OCI-LY1 (cell line): Measurements from ENCODE around the gene ACOX1.

Source experiments
- H2AFZ ChIP-seq: fragments of 200-600 bp; sonication (generic), shearing (Covaris generic); 2 replicates; pipeline ENCODE4 v1.6.0; 2014; ENCODE audit warnings: antibody characterized with exemption, mild to moderate bottlenecking, low read length
- H3F3A ChIP-seq: fragments of 200-600 bp; sonication (generic), shearing (Covaris generic); 2 replicates; pipeline ENCODE4 v1.6.0; 2014; ENCODE audit warnings: mild to moderate bottlenecking, antibody characterized with exemption, low read length, moderate library complexity; ENCODE audit not compliant: insufficient read depth
- H3K27ac ChIP-seq: fragments of 200-600 bp; sonication (generic); 2 replicates; pipeline ENCODE4 v1.5.1; 2014; ENCODE audit warnings: low read length, mixed run types, mild to moderate bottlenecking, low read depth; ENCODE audit not compliant: poor library complexity, severe bottlenecking
- H3K27me3 ChIP-seq: fragments of 200-600 bp; sonication (generic); 2 replicates; pipeline ENCODE4 v1.6.0; 2014; ENCODE audit warnings: antibody characterized with exemption, mild to moderate bottlenecking, low read length, moderate library complexity; ENCODE audit not compliant: insufficient read depth
- H3K36me3 ChIP-seq: fragments of 200-600 bp; sonication (generic); 2 replicates; pipeline ENCODE4 v1.6.1; 2014; ENCODE audit warnings: mild to moderate bottlenecking, antibody characterized with exemption, low read length, moderate library complexity, mixed read lengths; ENCODE audit not compliant: insufficient read depth
- H3K4me1 ChIP-seq: fragments of 200-600 bp; sonication (generic); 2 replicates; pipeline ENCODE4 v1.5.1; 2014; ENCODE audit warnings: mild to moderate bottlenecking, low read length, moderate library complexity; ENCODE audit not compliant: insufficient read depth, severe bottlenecking
- H3K4me2 ChIP-seq: fragments of 200-600 bp; sonication (generic), shearing (Covaris generic); 2 replicates; pipeline ENCODE4 v1.6.1; 2014; ENCODE audit warnings: low read length
- H3K4me3 ChIP-seq: fragments of 200-600 bp; sonication (generic); 2 replicates; pipeline ENCODE4 v1.5.1; 2014; ENCODE audit warnings: low read length, low read depth, mild to moderate bottlenecking, mixed read lengths; ENCODE audit not compliant: poor library complexity, severe bottlenecking
- H3K79me2 ChIP-seq: fragments of 200-600 bp; shearing (Covaris generic); 2 replicates; pipeline ENCODE4 v1.6.1; 2016; ENCODE audit warnings: mixed run types, low read length, mixed read lengths; ENCODE audit not compliant: insufficient read depth
- H3K9ac ChIP-seq: fragments of 200-600 bp; sonication (generic), shearing (Covaris generic); 2 replicates; pipeline ENCODE4 v1.6.1; 2014; ENCODE audit warnings: mild to moderate bottlenecking, low read length, mixed read lengths
- H3K9me2 ChIP-seq: fragments of 200-600 bp; sonication (generic), shearing (Covaris generic); 2 replicates; pipeline ENCODE4 v1.6.1; 2014; ENCODE audit warnings: low read depth, mild to moderate bottlenecking, low read length, mixed read lengths
- H3K9me3 ChIP-seq: fragments of 200-600 bp; shearing (Covaris generic); 2 replicates; pipeline ENCODE4 v1.6.1; 2014; ENCODE audit warnings: low read length, mixed read lengths
- H4K20me1 ChIP-seq: fragments of 200-600 bp; sonication (generic), shearing (Covaris generic); 2 replicates; pipeline ENCODE4 v1.6.0; 2016; ENCODE audit warnings: mild to moderate bottlenecking, low read length; ENCODE audit not compliant: insufficient read depth
- EZH2 ChIP-seq: fragments of 200-600 bp; sonication (generic), shearing (Covaris generic); IDR thresholded peaks from 2 replicates; pipeline ENCODE4 v1.8.0; 2017; ENCODE audit warnings: borderline replicate concordance, mixed run types, mild to moderate bottlenecking, antibody characterized with exemption, low read length, moderate library complexity, mixed read lengths
- TF ChIP-seq, protein P1 (sequence below): fragments of 200-600 bp; sonication (generic), shearing (Covaris generic); IDR thresholded peaks from 2 replicates; pipeline ENCODE4 v1.5.1; 2017; ENCODE audit warnings: mild to moderate bottlenecking, antibody characterized with exemption, low read length, moderate library complexity, mixed read lengths

The ACOX1 gene

DNA sequence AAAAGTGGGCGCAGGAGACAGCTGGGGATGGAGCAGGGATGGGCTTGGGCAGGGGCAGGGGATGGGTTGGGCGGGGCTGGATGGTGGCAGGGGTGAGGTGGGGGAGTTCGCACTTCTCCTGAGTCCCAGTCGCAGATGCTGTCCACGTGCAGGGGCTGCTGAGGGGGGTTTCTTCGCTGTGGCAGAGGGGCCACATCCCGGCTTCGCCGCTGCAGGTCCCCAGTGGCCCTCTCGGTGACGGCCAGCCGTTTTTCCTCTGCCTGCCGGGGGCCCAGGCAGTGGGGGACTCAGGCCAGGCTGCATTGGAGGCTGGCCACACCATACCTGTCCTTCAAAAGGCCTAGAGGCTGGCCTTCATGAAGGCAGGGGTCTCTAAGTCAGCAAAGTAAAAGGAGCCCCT lies 39.8 kb upstream of the ACOX1 start:
- H3K9me2 ChIP-seq = no peaks in the 10 kb centered on the region
- H3K4me1 ChIP-seq = peaks cover 5% of the 10 kb centered on the region
- no peaks in the 10 kb centered on the region for H3F3A ChIP-seq
- H4K20me1 ChIP-seq = no peaks in the 10 kb centered on the region
- H3K9me3 ChIP-seq = no peaks in the 10 kb centered on the region
- H3K4me3 ChIP-seq = no peak overlapping the region
- no peak overlapping the region for H3K4me2 ChIP-seq
- no peak overlapping the region for H2AFZ ChIP-seq
- no peak overlapping the region for H3K27ac ChIP-seq
- H3K9ac ChIP-seq = no peak overlapping the region
- peaks cover 4% of the 10 kb centered on the region; the same call in 1 of the 2 replicates for H3K27me3 ChIP-seq
- H3K36me3 ChIP-seq = no peaks in the 10 kb centered on the region
- H3K79me2 ChIP-seq = no peaks in the 10 kb centered on the region
- no peak for TF ChIP-seq EZH2
- TF ChIP-seq, protein P1, sequence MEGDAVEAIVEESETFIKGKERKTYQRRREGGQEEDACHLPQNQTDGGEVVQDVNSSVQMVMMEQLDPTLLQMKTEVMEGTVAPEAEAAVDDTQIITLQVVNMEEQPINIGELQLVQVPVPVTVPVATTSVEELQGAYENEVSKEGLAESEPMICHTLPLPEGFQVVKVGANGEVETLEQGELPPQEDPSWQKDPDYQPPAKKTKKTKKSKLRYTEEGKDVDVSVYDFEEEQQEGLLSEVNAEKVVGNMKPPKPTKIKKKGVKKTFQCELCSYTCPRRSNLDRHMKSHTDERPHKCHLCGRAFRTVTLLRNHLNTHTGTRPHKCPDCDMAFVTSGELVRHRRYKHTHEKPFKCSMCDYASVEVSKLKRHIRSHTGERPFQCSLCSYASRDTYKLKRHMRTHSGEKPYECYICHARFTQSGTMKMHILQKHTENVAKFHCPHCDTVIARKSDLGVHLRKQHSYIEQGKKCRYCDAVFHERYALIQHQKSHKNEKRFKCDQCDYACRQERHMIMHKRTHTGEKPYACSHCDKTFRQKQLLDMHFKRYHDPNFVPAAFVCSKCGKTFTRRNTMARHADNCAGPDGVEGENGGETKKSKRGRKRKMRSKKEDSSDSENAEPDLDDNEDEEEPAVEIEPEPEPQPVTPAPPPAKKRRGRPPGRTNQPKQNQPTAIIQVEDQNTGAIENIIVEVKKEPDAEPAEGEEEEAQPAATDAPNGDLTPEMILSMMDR = no peak

DNA sequence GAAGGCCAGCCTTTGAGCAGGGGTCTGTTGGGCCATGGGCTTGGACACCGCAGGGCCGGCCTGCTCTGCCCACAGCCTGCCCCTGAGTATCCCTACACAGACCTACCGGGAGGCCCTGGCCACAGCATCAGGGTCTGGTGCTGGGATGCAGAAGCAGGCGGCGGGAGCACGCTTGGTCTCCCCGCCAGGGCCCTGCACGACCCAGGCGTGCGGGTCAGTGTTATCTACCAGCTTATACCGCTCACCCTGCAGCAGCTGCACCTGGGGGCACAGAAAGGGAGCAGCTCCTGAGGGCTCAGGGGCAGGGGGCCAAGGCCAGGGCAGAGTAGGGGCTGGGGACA lies 39.3 kb upstream of the ACOX1 start:
- peaks cover 5% of the 10 kb centered on the region for H3K4me1 ChIP-seq
- H3K4me2 ChIP-seq = no peak overlapping the region
- TF ChIP-seq EZH2 = no peak
- TF ChIP-seq, protein P1 = no peak
- no peak overlapping the region for H3K27ac ChIP-seq
- no peak overlapping the region for H3K4me3 ChIP-seq
- H3K27me3 ChIP-seq = no peaks in the 10 kb centered on the region; the same call in 1 of the 2 replicates
- H3K9me3 ChIP-seq = no peaks in the 10 kb centered on the region
- H3K9ac ChIP-seq = no peak overlapping the region
- no peaks in the 10 kb centered on the region for H3K9me2 ChIP-seq
- H2AFZ ChIP-seq = no peak overlapping the region
- H3F3A ChIP-seq = no peaks in the 10 kb centered on the region
- H4K20me1 ChIP-seq = no peaks in the 10 kb centered on the region
- H3K36me3 ChIP-seq = no peaks in the 10 kb centered on the region
- no peaks in the 10 kb centered on the region for H3K79me2 ChIP-seq

DNA sequence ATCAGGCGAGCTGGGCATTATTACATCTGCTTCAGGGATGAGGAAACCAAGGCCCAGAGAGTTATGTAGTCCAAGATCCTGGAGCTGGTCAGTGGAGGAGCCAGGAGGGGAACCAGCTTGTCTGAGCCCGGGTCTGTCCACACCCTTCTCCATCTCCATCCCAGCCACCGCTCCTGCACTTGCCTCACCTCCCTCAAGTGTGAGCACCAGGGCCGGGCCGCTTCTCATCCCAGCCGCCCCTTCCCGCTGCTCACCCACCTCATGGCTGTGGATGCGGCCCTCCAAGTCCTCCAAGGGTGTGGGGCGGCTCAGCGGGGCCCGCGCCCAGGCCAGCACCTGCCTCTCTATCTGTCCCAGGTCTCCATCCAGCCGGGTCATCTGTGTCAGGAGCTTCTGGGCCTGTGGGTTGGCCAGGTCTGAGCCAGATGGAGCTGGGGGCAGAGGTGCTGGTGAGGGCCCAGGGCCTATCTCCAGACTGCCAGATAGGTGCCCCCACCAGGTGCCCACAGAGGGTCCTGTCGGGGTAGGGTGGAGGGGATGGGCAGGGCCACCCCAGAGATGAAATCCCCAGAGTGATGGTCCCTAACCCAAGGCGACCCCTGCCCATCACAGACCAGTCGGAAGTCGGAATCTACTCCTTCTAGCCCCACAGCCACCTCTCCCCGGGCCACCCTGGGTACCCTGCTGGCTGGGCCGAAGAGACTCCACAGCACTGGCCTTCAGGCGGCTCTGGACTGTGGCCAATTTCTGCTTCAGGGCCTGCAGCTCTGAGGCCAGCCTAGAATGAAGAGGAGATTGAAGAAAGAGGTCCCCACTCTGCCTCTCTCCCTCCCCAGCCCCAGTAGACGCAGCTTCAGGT lies 38.7 kb upstream of the ACOX1 start:
- Histone ChIP-seq H3K9ac (no peak overlapping the region), H3K4me1 (peaks cover 5% of the 10 kb centered on the region), H3K9me2 (no peaks in the 10 kb centered on the region), H3K4me3 (no peak overlapping the region), H3K9me3 (no peaks in the 10 kb centered on the region), H4K20me1 (no peaks in the 10 kb centered on the region), H3K27me3 (no peaks in the 10 kb centered on the region; the same call in 1 of the 2 replicates), H3K4me2 (no peak overlapping the region), H2AFZ (no peak overlapping the region), H3K27ac (no peak overlapping the region), H3K79me2 (no peaks in the 10 kb centered on the region), H3F3A (no peaks in the 10 kb centered on the region), H3K36me3 (no peaks in the 10 kb centered on the region)
- no peak for TF ChIP-seq EZH2
- TF ChIP-seq, protein P1 = no peak
